Epidermal melanocyte (primary cell): Measurements from ENCODE around the gene TMEM255B.
A peak's percentile ranks its signal among the peaks of the same experiment; 100 is the strongest.

Experiments
- DNase-seq: peaks from one replicate; pipeline ENCODE4 v3.0.0; 2011; ENCODE audit warnings: low spot score; ENCODE audit not compliant: insufficient read length

The TMEM255B gene

DNA sequence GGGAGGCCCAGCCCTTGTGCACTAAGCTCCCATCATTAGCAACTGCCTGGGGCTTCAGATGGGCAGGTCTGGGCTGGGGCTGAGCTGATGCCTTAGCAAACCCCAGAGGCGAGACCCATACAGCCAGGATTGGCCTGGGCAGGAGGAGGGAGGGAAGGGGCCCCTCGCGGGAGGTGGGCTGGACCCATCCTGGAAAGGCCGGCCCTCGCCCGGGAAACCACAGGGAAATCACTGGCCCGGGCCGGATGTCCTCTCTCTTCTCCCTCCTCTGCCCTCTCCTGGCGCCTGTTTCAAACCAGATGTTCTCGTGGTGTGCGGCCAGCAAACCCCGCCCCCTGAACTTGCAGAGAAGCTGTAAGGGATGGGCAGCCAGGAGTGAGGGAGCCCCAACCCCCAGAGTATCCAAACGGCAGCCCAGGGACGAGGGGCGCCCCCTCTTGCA is 43.1 kb downstream of the TMEM255B start:
- DNase-seq: peak; percentile 91

DNA sequence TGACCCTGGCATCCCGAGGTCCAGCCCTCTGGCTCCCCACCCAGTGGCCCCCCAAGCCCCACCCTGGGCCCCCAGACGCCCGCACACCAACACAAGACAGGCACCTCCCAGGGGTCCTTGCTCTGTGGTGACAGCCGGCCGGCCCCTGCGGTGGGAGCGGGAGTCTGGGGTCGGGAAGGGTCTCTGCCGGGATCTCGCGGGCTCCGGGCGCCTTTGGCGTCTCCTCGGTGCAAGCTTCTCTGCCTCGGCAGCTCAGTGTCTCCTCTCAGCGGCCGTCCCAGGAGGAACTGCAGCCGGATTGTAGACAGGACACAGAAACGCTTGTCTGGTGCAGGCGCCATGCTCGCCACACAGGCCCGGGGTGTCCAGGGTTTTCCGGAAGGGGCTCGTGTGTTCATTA is 43.7 kb downstream of the TMEM255B start:
- DNase-seq: no peak

DNA sequence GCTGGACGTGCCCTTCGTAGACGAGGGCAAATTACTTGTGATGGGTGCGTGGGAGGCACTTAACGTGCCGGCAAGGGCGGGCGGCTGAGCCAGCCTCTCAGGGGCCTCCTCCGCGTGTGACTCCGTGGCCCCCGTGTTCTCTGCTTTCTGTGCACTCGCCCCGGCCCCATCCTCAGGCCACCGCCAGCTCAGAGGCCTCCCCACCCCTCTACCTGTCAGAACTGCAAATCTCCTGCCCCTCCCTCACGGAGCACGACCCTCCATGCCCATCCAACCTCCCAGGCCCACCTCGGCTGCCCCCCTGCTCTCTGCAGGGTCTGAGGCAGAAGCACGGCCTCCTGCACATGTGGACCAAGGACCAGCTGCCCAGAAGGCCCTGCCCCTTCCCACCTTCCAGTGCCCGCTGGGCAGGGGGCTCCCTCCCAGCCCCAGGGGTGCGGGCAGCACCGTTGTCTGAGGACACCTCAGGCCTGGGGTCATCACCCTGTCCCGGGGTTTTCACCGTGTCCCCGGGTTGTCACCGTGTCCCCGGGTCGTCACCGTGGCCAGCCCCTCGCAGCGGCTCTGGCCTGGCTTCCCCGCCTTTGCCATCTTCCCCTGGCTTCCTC is 44.5 kb downstream of the TMEM255B start:
- DNase-seq: no peak

DNA sequence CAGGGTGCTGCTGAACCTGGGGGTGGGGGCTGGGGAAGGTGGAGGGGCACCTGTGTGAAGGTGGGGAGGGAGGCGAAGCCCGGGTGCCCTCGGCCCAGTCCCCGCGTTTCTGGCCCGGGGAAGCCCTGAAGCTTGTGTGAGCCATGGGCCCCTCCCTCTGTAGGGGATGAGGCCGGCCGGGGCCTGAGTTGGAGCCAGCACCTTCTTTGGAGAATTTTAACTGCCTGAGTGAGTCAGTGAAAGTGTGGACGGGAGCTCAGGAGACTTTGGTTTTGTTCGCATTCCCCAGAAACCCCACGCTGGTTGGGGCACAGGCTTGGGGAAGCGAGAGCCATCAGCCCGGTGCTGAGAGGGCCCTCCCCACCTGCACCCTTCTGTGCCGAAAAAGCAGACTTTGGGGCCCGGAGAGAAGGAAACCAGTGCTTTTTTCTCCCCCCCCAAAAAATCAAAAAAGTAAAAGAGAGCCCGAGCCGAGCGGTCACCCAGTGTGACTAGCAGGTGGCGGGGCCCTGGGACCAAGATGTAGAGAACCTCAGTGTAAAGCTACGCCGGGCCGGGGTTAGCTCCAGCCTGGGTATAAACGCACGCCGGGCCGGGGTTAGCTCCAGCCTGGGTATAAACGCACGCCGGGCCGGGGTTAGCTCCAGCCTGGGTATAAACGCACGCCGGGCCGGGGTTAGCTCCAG is 45.1 kb downstream of the TMEM255B start:
- no peak for DNase-seq

DNA sequence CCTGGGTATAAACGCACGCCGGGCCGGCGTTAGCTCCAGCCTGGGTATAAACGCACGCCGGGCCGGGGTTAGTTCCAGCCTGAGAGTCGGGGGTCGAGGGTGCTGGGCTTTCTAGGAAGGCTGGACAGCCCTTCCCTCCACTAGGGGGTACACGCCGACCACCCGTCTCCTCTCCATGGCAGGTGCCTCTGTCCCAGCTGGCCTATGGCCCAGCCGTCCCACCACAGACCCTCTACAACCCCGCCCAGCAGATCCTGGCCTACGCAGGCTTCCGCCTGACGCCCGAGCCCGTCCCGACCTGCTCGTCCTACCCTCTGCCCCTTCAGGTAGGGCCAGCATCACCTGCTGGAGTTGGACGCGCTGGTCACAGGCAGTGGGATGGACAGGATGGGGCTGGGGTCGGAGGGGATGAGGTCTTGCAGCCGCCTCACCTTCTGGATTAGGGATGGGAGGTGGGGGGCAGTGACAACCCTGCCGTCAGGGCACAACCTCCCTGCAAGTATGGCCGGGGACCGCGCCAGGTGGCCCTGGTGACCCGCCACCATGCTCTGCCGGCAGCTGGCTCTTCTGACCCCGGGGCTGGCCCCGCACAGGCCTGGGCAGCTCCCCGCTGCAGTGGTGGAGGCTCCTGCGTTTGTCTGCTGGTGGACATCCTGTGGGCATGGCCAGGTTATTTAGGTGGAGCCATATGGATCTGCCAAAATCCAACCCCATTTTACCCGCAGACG is 45.8 kb downstream of the TMEM255B start:
- DNase-seq: no peak

DNA sequence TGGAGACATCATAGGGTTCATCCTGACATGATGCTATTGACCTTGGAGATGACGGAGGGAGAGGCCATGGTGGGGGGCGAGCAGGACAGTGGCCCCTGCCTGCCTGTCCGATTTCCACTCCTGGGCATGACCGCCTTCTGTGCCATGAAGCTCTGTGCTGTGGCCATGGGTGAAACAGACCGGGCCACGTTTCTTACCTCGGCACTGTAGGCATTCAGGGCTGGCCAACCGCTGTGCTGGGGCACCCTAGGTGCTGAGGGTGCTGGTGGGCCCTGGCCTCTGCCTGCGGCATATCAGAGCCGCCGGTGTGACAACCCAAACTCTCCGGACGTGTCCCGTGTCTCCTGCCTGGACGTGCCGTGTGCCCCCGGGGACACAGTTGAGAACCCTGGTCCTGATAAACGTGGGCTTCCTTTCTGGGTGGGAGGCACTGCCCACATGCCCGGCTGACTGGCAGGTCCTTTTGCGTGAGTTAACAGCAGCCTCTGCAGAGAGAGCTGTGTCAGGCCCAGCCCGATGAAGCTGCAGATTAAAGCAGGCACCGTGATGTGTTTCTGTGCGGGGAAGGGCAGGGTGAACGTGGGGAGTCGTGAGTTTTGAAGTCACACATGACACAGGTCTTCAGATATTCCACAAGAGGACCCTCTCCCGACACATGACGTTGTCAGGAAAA is 46.5 kb downstream of the TMEM255B start:
- DNase-seq: no peak

DNA sequence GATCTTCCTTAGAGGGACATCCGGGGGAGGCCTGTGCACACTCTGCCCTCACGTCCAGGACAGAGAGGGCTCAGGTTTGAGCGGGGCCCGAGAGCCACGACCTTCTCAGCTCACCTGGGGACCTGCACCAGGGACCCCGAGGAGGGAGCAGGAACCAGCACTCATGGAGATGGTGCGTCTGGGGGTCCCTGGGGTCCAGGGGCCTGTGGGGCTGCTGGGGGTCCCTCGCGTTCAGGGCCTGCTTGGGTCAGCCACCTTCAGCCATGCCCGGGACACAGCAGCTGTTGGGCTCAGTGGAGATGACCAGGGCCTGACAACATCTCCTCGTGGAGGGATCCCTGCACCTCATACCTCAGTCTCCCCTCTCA is 47.1 kb downstream of the TMEM255B start:
- no peak for DNase-seq

DNA sequence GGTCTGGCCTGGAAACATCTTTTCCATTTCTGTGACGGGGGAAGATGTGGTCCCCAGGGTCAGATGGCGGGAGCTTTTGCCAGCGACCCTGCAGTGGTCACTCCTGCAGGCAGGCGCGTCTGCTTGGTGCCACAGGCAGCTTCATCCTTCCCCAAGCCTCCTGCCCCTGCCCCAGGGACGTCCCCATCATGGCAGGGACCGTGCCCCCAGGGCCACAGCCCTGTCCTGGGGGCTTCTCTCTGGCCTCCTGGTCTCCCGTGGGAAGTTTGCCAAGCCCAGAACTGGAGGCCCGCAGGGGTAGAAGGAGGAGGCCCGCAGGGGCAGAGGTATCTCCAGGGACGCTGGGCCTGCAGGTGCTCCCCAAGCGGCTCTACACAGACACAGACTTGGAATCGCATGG is 47.5 kb downstream of the TMEM255B start:
- no peak for DNase-seq

DNA sequence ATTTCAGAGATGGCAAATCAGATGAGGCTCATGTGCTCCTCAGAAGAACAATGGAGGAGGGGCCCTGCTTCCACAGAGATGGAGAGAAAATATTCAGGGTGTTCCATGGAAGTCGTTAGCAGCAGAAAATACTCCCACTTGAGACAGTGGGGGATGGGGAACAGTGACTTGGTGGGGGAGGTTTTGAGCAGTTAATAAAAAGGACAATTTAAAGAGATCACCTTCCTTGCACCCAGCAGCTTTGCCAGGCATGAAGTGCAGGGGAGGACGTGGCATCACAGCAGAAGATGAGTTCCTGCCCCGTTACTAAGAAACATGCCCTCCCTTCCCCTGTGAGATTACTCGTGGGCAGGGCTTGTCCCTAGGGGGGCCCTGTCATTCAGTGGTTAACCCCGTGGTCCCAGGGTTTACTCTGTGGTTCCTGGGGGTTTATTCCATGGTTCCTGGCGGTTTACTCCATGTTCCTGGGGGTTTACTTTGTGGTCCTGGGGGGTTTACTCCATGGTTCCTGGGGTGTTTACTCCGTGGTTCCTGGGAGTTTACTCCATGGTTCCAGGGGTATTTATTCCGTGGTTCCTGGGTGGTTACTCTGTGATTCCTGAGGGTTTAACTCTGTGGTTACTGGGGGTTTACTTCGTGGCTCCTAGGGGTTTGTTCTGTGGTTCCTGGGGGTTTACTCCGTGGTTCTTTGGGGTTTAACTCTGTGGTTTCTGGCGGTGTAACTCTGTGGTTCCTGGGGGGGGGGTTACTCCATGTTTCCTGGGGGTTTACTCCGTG is 49.2 kb downstream of the TMEM255B start:
- no peak for DNase-seq

DNA sequence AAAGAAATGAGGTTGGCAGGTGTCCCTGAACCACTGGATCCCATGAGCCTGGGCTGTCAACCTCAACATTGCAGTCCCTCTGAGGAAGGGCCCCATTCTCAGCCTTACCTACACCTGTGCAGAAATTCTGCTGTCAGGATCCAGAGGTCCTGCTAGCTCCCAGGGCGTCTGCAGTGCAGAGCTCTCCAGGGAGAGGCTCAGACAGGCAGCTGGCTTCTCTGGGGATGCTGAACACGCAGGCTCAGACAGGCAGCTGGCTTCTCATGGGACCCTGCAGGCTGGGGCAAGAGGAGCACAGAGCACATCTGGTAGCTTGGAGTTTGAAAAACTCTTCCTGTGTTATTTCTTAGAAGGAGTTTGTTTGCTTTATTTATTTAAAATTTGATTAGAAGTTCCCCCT is 50.9 kb downstream of the TMEM255B start:
- DNase-seq: no peak

DNA sequence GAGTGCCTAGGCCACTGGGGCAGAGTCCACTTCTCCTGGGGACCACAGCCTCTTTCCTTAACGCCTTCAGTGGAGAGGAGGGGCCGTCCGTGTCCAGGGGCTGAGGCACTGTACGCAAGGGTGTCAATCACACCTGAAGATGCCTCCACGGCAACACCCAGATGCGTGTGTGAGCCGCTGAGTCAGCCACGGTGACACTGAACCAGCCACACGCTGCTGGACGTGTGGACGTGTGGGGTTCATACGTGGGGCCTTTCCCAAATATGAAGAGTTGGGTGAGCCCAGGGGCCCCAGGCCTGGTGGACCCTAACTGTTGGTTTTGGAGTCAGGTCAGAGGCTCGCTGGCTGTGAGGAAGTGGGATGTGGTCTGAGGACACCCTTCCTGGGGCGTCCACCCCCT is 51.6 kb downstream of the TMEM255B start:
- no peak for DNase-seq

DNA sequence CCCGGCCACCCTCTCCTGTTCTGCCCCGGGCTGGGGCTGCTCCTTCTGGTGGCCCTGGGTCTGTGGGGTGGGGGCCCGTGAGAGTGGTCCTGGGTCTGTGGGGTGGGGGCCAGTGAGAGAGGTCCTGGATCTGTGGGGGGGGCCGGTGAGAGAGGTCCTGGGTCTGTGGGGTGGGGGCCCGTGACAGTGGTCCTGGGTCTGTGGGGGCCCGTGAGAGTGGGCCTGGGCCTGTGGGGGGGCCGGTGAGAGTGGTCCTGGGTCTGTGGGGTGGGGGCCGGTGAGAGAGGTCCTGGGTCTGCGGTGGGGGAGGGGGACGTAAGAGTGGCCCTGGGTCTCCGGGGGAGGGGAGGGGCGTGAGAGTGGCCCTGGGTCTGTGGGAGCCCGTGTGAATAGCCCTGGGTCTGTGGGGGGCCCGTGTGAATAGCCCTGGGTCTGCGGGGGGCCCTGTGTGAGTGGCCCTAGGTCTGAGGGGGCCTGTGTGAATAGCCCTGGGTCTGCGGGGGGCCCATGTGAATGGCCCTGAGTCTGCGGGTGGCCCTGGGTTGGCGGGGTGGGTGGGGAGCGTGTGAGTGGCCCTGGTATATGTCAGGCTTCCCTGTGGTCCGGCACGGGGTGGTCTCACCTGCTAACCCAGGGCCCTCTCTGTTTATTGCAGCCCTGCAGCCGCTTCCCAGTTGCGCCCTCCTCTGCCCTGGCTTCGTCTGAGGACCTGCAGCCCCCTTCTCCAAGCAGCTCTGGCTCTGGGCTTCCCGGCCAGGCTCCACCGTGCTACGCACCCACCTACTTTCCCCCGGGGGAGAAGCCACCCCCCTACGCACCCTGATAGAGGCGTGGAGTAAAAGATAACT is 52.3 kb downstream of the TMEM255B start:
- no peak for DNase-seq

DNA sequence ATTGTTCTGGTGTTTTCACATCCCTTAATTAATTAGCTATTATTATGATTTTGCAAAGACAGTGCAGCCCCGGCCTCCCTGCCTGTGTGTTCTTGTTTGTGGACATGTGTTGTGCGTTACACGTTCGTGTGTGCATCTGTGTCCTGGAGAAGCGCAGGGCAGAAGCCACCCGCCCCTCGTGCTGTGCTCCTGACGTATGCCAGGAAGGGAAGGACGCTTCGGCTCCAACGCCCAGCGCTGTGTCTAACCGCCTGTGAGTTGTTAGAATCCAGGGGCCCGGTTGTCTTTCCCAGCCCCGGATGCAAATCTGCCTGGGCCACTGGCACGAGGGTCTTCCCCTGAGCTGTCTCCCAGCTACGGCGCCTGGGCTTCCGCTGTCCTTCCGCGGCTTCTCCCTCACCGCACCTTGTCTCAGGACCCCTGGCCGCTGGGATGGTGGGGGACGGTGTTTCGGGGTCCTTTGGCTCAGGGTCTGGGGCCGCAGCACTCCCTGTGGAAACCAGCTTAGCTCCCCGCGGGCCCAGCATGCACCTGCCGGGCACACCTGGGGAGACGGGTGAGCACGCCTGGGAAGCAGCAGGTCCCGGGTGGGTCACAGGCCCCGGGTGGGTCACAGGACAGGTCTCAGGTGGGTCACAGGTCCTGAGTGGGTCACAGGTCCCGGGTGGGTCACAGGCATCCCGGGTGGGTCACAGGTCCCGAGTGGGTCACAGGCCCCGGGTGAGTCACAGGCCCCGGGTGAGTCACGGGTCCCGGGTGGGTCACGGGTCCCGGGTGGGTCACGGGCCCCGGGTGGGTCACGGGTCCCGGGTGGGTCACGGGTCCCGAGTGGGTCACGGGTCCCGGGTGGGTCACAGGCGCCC is 53.4 kb downstream of the TMEM255B start:
- no peak for DNase-seq

DNA sequence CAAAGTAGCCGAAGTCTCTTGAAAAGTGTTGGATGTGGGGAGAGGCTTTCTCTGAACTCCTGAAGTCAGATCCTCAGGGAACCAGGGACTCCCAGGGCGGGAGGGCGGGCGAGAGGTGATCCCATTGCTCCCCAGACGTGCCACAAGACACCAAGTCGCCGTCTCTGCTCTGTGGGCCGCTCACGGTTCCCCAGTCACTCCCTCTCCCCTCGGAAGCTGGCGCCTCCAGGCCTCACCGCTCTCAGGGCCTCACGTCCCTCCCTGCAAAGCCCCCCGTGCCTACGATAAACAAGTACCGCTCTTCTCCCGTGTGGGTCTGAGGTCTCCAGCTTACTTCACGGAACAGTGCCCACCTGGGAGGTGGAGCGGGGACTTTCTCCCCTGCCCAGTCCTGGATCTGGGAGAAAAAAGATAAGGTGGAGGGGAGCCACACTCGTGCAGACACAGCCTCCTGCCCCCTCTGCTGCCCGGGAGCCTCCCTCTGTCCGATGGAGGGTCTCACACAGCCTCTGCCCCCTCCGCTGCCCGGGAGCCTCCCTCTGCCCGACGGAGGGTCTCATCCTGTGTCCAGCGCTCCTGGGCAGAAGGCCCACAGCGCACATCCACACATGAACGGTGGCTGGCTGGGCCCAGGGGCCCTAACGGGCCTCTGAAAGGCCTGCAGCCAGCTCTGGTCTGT is 54.2 kb downstream of the TMEM255B start:
- no peak for DNase-seq

DNA sequence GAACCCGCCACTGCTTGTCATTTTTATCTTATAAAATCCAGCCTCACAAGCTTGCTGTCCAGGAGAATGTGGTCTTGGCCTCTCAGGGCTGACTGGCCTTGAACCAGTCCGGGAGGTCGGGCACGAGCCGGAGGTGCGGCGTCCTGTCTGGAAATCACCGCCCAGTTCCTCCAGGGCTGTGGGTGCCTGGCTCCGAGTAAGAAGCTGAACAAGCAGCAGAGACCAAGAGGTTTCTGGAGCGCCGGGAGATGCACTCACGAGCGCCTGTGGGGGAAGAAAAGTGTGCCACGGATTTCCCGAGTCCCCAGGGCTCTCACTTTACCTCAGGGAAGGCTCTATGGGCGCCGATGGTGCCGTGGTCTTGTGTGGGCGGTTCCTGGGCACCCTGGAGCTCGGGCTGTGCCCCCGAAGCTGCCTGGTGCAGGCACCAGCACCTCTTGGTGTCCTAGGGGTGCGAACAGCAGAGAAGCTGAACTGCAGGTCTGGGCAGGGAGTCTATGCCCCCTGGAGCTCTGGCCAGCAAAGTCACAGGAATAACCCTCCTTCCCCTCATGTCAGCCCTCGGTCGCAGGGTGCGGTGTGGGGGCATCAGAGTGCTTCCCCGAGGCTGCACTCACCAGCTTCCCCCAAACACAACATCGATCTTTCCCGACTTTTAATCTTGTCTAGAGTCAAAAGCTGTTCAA is 54.9 kb downstream of the TMEM255B start:
- DNase-seq: no peak

DNA sequence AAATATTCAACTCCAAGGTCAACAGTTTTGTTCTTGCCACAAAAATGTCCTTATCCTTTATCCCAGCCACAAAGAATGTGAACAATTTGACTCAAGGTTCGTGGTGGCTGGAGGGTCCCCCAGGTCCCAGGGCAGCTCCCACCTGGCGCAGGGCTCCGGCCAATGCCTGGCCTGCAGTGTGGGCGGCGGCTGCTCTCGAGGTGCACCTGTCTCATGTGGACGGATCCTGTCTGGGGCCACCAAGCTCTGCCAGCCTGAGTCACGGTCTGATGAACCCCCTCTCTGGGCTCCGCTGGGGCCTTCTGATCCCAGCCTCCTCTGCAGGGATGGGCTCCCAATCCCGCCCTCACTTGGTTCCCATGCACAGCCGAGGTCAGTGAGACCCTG is 55.4 kb downstream of the TMEM255B start:
- DNase-seq: no peak

DNA sequence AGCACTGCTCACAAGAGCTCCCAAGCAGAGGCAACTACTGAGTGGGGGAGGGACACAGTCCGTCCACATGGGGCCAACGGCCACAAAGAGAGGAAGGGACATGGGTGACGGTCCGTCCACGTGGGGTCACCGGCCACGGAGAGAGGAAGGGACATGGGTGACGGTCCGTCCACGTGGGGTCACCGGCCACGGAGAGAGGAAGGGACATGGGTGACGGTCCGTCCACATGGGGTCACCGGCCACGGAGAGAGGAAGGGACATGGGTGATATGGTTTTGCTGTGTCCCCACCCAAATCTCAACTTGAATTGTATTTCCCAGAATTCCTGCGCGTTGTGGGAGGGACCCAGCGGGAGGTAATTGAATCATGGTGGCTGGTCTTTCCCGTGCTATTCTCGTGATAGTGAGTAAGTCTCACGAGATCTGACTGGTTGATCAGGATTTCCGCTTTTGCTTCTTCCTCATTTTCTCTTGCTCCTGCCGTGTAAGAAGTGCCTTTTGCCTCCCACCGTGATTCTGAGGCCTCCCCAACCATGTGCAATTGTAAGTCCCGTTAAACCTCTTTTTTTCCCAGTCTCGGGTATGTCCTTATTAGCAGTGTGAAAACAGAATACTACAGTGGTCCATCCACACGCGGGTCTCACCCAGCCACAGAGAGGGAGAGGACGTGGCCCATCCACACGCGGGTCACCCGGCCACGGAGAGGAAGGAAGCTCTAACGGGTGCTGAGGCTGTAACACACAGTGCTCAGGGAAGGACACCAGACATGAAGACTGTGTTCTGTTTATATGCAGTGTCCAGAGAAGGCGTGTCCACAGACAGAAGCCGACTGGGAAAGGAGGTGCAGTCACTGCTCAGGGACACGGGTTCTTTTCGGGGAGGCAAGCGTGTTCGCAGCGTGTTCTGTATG is 56.4 kb downstream of the TMEM255B start:
- no peak for DNase-seq
